Stimulated activated CD8-positive, alpha-beta memory T cell treated with anti-CD3 and anti-CD28 coated beads, Interleukin-15, amount 100 ng/mL, for 48 hours (primary cell): ENCODE results near the gene ACTA2.

ENCODE experiments used
- DNase-seq, 2 donors: peaks; one replicate each; pipeline ENCODE4 v3.0.0-alpha.2; 2020; ENCODE audit warnings: low read depth in 2 of 2

ACTA2 gene

DNA sequence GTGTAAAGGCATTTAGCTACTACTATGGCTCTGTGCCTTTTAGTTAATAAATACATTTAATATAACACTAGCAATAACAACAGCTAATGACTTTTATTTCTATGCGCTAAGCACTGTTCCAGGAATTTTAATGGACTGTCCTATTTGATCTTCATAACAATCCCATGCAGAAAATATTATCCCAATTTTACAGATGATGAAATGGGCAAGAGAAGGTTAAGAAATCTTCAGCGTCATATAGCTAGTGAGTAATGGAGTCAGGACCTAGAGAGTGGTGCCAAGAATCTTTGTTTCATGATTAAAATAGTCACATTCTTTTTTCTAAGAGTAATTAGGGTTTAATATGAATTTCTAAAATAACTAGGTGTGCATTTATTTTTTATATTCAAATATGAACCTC, 32.4 kb downstream of the ACTA2 start:
- no peak for DNase-seq

- DNase-seq = no peak
Measured at GRCh38 chr10:88919041-88919440, 33.5 kb downstream of the ACTA2 start.

GRCh38 chr10:88918191-88918905, 34.2 kb downstream of the ACTA2 start:
- no peak for DNase-seq

DNA sequence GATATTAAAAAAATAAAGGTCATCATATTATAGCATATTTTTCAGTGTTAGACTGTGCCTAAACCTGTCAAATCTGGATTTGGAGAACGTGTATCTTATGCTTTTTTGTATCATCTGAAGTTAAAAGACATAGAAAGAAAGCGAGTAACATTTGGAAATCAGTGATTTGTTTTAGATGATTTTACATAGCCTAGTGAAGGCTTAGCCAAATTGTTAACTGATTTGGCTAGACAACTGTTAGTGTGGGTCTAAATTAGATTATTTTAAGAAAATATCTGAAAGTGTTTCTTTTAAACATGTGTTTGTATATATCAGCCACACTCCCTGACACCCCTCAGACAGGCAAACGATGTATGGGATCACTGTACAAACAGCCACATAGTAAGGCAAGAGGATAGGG, 35.6 kb downstream of the ACTA2 start:
- DNase-seq = no peak

DNA sequence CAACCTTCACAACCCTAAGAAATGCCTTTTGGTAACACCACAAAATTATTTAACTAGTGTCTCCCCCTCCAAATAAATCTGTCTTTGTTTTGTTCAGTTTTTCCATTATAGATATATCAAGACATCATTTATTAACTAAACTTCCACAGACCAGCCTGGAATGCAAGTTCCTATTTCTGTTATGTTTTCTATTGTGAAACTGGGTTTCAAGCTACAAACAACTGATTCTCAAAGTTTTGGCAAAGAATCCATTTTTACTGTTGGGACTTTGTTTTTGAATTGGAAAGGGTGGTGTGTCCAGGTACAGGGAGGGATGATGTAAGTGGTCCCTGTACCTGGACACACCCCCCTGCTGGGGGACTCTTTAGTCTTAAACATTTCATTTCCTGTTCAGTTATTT, 36.3 kb downstream of the ACTA2 start:
- DNase-seq = no peak

DNA sequence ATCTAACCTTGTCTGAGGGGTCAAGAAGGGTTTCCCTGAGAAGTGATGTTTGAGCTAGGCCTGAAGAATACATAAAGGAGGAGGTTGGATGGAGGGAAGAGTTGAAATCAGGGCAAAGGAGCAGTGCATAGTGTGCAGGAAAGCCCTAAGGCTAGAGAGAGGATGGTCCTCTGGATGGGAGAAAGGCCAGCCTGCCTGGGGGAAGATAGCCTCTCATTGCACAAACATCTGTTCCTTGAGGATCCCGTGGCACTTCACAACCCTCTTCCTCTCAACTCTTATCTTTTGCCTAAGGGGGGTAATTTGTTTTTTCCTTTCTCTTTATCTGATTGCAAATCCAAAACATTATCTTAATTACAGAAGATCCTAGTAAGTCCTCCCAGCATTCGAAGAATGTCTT, 36.8 kb downstream of the ACTA2 start:
- no peak for DNase-seq

- no peak for DNase-seq
Measured at GRCh38 chr10:88913788-88914187, 38.8 kb downstream of the ACTA2 start.

GRCh38 chr10:88913127-88913526, 39.4 kb downstream of the ACTA2 start:
- no peak for DNase-seq

DNA sequence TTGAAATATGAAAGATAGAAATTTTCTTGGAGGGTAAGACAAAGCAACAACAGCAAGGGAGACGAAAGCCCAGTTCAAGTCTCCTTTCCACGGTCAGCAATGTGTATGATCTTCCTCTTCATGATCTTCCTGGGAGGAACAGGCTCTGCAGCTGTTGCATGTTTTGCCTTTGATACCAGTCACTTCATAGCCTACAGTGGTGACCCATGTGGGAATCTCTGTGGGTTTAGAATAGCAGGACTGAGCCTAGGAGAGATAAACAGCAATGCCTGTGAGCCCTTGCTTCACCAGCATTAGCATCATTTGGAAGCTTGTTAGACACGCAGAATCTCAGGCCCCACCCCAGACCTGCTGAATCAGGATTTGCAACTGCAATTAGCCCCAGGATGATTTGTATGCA, 40.7 kb downstream of the ACTA2 start:
- no peak for DNase-seq

DNA sequence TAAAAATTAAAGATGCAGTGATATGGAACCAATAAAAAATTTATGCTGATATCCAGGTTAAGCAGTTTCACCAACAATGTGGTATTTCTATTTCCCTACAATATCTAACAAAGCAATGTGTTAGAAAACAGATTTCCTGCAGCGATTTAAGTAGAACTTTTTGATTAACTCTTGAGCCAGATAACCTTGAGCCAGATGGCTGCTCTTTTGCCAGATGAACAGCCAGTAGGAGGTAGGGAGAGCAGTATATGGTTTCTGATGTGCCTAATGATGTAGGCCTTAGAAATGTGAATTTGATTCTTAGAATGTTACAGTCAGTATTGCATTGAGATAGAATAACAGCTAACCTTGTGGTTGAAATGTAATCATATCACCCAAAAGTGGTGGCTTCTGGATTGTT, 41.5 kb downstream of the ACTA2 start:
- DNase-seq = no peak

- no peak for DNase-seq
Measured at GRCh38 chr10:88908194-88908593, 44.4 kb downstream of the ACTA2 start.

GRCh38 chr10:88906921-88907320, 45.7 kb downstream of the ACTA2 start:
- no peak for DNase-seq

DNA sequence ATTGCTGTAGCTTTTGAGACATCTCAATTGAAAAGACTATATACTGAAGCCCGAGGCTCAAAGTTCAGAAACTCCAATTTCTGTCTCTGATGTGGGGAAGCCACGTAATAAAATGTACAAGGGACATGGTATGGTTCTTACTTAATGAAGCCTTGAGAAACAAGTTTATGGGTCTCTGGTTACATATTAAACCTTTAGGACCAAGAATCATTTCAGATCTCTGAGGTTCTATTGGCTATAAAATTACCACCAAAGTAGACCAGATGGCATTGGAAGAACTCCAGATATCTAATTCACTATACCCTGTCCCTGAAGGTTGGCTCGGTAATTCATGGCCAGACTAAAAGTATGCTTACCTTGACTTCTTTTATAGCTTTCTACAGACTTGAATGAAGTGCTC, 48.9 kb downstream of the ACTA2 start:
- DNase-seq = no peak

DNA sequence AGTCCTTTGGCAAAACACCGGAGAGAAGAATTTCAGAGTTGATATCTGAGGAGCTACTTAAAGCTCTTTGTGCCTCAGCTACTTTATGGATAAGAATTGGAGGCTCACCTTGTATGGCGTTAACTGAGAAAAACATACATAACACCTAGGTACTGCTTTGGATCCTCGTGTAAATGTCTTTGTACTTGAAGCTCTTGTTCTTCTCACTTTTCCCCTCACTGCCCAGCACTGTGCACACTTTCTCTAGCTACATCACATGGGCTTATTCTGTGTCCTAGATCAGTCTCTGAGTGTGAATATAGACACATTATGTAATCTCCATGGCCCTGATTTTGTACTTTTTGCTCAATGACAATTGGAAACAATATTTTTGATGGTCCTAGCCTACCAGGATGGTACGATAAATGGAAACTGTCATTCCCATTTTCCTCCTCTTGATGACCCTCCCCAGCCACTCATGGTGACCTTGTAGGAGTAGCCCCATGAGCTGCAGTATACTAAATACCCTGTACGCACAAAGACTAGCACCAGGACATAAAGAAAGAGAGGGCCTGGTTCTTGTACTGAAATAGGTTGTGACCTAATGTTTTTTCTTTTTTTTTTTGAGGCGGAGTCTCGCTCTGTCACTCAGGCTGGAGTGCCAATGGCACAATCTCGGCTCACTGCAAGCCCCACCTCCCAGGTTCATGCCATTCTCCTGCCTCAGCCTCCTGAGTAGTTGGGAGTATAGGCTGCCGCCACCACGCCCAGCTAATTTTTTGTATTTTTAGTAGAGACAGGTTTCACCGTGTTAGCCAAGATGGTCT, 50.4 kb downstream of the ACTA2 start:
- DNase-seq = no peak

DNA sequence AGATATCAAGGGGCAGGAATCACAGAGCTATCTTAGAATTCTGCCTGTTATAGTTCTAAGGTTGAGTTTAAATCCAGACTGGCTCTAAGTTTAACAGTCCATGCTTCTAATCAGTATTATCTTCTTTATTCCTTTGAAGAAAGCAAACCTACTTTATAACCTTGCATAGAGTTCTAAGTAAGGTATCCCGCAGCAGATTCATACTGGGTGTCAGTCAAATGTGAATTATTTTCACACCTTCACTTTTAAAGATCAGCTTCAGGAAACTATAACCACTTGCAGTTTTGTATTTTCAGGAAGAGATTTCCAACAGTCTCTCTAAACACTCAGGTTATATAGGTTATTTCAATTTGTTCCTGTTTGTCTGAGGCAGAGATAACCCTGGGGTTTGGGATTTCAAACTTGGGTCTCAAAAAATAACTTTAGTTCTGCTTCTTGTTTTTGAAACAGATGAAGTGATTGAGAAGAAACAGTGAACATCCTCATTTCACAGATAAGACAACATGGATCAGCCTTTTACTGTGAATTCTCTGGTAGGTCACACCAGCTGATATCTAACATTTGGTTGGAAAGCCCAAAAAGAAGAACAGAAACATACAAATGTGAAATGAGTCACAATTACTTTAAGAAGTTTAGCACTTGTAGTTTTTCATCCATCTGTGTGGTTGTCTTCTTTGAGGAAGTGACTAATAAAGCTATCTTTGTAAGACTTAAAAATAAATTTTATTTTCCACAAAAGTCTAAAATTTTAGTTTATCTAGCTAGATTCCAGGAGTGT, 51.2 kb downstream of the ACTA2 start:
- no peak for DNase-seq

GRCh38 chr10:88899886-88900285, 52.7 kb downstream of the ACTA2 start:
- DNase-seq = no peak

- DNase-seq = no peak
Measured at GRCh38 chr10:88898727-88899126, 53.8 kb downstream of the ACTA2 start.

DNA sequence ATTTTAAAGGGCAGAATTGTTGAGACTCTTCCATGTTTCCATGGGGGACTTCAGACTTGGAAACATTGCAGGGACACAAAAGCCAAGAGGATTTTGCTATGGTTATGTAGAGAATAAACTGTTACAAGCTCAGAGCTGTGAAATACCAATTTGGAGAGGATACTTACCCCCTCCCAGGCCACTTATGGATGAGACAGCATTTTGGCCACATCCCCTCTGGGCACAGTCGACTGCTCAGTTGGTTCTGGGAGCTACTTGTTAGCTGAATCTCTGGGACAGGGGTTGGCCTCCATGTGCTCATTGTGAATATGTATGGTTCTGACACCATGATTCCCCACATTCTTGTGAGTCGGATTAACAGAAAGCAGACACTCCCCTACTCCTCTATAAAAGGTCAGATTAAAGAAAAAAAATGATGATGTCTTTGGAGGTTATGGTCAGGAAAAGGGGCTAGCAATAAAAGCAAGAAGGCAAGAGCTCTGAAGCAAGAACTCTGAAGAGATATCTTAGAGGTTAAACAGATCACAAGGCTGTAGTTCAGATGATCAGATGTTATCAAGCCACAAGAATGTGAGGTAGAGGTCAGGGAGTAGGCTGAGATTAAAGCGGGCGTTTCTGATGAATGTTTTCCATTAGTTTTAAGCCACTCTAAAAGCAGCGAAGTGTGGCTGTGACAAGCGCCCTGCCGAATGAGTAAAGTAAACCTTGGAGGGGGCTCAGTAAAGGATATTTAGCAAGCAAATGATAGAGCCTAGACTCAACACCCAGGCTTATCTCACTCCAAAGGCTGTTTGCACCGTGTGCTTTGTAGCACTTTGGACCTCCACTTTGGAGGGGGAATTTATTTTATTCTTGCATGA, 55.3 kb downstream of the ACTA2 start:
- DNase-seq = peak in 1 of 2 donors; percentile 25

- no peak for DNase-seq
Measured at GRCh38 chr10:88896372-88896993, 56.1 kb downstream of the ACTA2 start.

DNA sequence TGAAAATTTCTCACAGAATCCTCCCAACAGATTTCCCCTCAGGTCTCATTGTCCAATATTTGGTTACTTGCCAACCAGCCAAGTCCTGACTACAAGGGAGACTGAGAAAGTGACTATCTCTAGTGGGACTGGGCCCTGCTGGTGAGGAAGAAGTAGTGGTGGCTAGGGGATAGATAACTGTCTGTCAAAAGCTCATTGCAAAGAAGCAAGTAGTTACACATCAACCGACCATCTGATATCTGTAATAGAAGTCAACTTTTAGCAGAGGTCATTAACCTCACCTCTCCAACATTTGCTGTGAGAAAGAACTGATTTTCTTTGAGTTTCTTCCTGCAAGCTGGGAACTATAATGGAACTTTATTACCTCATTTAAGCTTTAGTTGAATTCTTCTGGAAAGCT, 57.3 kb downstream of the ACTA2 start:
- DNase-seq = no peak

DNA sequence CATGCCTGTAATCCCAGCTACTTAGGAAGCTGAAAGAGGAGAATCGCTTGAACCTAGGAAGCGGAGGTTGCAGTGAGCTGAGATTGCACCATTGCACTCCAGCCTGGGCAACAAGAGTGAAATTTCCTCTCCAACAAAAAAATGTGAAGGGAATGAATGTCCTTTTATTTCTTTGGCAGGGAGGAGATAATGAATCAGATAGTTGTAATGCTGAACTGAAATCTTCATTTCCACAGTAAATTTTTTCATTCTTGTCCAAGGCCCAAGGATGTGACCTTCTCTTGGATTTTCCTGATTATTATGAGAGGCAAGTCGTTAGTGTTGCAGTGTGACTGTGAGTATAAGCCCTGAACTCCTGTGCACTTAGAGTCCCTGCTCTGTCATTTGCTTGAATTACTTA, 59.0 kb downstream of the ACTA2 start:
- DNase-seq = no peak
